GF-D8 (cell line): ENCODE results near the gene YWHAB.

ENCODE experiments used
- DNase-seq: peaks from one replicate; lab custom pipeline; 2025; lab: John Stamatoyannopoulos, UW

The YWHAB gene

GRCh38 chr20:44914924-44915323 is 29.4 kb downstream of the YWHAB start:
- no peak for DNase-seq

DNA sequence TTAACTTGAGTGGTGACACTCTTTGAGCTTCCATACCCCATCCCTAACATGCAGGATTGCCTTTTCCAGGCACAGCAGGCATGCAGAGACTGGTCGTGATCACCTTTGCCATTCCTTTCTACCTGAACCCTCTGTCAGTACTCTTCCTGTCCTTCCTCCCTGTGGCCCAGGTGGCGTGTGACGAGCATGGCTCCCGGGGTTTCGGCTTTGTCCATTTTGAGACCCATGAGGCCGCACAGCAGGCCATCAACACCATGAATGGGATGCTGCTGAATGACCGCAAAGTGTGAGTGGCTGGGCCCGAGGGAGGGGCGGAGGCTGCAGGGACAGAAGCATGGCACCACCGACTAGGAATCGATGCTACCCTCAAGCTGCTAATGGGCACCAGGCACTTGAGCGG is 31.1 kb downstream of the YWHAB start:
- no peak for DNase-seq

DNA sequence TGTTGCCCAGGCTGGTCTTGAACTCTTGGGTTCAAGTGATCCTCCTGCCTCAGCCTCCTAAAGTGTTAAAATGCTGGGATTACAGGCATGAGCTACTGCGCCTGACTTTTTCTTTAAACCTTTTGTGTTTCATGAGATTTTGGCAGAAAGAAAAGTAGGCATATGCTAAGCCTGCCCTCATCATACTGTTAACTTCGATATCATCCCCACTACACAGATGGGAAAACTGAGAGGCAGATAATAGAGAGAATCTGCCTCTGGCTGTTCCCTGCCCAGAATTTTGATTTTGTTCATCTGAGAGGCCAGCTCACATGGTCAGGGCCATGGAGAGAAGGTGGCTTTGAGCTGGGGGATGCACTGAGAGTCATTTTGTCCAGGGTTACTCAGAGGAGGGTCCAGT is 31.9 kb downstream of the YWHAB start:
- DNase-seq, result no peak

DNA sequence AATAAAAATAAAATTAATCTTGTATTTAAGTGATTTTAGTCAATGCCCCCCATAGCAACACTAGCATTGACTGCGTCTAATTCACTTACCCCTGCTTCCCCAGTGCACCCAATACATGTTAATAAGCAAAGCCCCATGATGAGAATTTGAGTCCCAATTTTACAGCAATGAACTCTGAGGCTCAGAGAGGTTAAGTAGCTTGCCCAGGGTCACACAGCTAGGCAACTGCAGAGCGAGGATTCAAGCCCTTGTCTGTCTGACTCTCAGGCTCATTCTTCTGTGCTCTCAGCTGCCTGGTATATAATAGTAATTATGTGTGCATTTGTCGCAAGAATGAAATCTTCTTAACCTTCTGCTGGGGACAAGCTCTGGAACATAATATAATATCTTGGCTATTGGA is 32.8 kb downstream of the YWHAB start:
- DNase-seq, result no peak

DNA sequence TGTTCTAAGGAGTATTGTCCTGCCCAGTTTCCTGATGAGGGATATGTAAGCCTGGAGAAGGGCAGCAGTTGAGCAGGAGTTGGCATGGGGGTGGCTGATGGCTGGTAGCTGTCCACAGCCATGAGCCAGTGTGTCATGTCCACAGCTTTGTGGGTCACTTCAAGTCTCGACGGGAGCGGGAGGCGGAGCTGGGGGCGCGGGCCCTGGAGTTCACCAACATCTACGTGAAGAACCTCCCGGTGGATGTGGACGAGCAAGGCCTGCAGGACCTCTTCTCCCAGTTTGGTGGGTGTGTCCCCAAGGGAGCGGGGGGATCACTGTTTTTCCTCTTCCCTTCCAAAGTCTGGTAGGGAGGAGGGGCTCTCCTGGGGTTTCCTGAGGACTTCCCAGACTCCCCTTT is 33.3 kb downstream of the YWHAB start:
- no peak for DNase-seq

DNA sequence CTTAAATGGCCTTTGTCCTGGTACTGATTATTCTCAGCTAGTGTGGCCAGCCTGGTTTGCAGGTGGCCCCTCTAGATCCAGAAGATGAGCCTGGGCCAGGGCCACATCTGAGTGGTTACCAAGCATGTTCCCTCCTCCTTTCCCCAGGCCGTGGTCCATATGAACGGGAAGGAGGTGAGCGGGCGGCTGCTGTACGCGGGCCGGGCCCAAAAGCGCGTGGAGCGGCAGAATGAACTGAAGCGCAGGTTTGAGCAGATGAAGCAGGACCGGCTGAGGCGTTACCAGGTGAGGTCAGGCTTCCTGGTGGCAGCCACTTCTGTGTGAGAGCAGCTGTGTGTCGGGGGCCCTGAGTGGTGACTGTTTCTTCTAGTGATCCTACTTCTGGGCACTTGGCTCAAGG is 35.9 kb downstream of the YWHAB start:
- DNase-seq, result no peak

DNA sequence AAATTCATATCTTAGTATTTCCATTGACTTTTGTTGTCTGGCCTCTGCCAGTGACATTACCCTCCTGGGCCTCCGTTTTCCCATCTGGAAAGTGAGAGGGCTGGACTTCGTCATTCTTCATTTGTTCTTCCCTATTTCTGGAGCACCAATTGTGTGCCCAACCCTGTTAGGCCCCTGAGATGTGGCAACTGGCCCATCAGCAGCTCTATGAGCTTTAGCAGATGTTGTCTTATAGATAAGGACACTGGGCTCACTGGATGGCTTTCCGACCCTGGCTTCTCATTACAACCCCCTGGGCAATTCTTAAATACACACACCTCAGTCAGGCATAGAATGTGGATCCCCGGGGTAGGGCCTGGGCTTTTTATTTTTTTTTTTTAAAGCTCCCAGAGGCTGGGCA is 39.0 kb downstream of the YWHAB start:
- DNase-seq, result no peak

DNA sequence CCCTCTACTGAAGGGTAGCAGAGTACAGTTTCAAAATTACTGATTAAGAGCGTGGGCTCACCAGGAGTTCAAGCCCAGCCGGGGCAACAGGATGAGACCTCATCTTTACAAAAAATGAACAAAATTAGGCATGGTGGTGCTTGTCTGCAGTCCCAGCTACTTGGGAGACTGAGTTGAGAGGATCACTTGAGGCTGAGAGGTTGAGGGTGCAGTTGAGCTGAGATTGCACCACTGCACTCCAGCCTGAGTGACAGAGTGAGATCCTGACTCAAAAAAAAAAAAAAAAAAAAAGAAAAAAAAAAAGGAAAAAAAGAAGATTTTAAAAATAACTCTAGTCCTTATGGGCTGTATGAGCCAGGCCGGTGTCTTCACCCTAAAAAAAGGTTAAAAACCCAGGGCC is 43.1 kb downstream of the YWHAB start:
- no peak for DNase-seq

GRCh38 chr20:44930517-44931168 is 45.1 kb downstream of the YWHAB start:
- no peak for DNase-seq

- no peak for DNase-seq
These were observed 46.4 kb downstream of the YWHAB start for GRCh38 chr20:44931911-44932310.

DNA sequence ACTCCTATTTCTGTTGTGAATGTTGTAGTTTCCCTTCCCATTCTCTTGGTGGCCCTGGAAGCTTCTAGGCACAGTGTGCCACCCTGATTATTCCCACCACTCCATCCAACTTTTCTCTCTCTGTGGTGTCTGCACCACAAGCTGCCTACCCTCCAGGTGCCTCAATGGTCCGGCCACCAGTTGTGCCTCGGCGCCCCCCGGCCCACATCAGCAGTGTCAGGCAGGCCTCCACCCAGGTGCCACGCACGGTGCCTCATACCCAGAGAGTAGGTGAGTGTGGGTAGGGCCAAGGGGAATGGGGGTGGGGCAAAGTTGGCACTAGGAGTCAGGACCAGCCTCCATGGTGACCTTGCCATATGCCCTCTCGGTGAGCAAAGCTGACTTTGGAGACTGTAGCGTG is 47.4 kb downstream of the YWHAB start:
- no peak for DNase-seq

DNA sequence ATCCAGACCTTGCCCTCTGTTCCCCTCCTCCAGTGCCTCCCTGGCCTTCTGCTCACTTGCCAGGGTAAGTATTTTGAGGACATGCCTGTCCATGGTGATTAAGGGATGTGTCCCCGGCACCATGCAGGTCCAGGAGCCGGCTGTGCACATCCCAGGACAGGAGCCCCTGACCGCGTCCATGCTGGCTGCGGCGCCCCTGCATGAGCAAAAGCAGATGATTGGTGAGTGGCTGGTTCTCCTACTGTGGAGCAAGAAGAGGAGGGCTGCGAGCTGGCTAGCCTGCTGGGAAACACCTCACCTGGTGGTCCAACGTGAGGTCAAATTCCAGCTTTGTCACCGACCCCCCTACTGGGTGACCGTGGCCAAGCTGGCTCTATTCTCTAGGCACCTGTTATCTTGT is 51.0 kb downstream of the YWHAB start:
- no peak for DNase-seq

- no peak for DNase-seq
These were observed 53.1 kb downstream of the YWHAB start for GRCh38 chr20:44938637-44939036.

DNA sequence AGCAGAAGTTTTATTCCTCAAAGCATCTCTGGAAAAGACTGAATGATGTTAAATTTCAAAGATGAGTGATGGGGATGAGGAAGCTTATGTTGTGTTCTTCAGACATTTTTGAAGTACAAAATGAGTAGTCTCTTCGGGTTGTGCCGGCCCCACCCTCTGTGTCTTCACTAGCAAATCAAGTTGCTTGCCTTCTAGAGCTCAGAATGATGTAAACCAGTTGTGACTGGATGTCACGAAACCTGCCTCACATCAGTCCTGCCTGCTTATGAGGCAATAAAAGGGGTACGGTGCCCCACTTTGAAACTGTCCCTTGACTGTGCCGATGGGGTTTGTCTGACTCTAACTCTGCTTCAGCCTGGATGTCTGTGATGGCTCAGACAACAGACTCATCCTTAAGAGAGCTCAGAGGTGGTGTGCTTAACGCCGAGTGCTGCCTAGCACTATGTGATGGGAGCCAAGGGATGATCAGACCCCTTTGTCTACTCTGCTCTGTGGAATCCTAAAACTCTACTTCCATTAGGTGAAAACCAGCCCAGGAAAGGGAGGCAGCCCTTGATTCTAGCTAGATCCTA is 55.7 kb downstream of the YWHAB start:
- no peak for DNase-seq

DNA sequence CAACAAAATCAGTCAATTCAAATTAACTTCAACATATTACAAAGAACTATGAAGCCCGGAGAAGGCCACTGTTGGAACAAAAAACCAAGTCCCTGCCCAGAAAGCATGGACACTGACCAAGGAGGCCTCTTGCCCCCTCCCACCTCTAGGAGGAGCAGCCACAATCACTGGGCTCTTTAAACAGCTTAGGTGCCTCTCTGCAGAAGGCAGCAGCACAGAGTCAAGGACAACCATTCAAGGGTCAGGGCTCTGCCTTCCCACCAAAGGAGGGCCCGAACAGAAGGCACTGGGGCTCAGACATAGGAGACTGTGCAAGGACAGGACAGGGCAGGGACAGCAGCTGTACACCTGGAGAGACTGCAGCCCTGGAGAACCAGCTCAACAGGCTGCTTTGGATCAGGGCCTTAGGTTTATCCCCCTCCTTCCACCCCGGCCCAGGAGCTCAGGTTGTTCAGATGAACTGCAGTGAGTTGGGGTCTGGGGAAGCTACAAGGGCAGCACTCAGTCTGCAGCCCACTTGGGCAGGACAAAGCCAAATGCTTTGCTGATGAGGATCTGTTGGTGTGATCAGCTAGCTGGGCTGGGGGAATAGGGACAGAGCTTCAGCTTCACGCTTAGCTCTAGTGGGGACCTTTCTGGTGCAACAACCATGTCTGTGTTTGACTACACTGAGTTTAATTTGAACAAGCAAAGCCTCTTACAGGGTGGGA is 56.9 kb downstream of the YWHAB start:
- no peak for DNase-seq

DNA sequence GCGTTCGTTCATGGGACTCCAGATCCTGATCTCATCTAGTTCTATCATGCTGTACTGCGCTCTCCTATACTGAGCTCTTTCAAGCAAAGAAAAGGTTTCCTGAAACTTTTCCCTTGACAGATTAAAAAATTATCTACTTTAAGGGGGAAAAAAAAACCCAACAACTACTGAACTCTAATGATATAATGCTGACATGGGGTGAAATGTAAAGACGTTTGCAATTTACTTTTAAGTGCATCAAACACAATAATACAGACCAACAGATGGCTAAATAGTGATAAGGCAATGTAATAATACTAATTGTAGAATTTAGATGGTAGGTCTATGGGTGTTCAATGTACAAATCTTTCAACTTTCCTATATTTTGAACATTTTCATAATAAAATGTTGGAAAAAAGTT is 58.3 kb downstream of the YWHAB start:
- no peak for DNase-seq

DNA sequence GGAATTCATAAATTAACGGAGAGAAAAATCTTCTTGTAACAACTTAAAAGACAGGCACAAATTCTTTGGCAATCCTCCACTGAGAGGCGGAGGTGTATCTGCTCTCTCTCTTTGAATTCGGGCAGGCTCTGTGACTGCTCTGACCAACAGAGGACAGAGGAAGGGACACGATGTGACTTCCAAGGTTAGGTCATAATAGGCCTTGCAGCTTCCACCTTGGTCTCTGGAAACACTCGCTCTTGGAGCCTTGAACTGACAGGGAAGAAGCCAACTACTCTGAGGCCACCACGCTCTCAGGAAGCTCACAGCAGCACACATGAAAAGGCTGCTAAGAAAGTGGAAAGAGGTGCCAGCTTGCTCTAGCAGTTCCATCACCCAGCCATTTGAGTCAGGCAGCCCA is 59.8 kb downstream of the YWHAB start:
- no peak for DNase-seq

DNA sequence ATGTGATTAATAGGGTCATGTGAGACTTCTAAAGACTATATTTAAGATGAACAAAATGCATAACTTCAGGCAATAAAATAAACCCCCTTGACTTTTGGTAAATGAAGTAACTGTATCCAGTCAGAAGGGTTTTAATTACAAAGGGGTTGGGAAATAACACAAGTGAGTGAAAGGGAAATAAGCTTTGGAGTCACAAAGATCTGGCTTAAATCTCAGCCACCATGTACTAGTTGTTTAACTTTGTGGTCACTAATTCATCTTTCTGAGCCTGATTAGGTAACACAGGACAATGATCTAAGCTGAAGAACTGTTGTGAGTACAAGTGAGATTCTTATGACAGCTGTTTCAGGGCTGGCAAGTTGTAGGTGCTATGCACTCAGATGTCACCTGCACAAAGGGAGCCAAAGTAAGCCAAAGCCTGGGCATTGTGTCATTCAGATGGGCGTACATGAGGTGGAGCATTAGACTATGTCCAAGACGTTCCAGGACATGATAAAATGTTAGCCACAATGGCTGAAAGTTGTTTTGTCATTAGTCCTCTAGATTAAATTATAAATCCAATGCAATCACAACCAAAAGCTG is 60.9 kb downstream of the YWHAB start:
- DNase-seq, result no peak

- no peak for DNase-seq
These were observed 62.6 kb downstream of the YWHAB start for GRCh38 chr20:44948107-44948506.

DNA sequence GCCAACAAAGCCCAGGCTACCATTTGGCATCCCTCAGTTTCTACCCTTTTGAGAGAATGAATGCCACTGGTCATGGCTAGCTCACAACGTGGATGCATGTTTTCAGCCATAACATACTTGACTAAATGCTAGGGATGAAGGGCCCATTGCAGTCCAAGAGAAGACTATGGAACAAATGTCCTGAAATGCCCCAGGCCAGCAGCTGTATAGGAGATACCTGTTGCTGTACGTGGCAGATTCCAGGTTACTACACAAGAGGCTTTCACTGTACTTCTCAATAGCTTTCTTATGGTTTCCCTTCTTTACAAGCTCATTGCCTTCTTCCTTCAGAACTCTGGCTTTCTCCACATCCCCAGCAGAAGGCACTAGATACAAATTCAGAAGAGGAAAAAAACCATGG is 63.0 kb downstream of the YWHAB start:
- DNase-seq, result no peak

- DNase-seq, result no peak
These were observed 64.9 kb downstream of the YWHAB start for GRCh38 chr20:44950368-44950767.

- no peak for DNase-seq
These were observed 67.2 kb downstream of the YWHAB start for GRCh38 chr20:44952731-44953130.

- no peak for DNase-seq
These were observed 68.7 kb downstream of the YWHAB start for GRCh38 chr20:44954211-44954610.
